Iris pigment epithelial cell (primary cell): ENCODE measurements around the gene PWP2.
"Not testable (repeated sequence)": the region's sequence is repeated elsewhere in the genome, so short reads cannot be mapped to it uniquely, and the experiment has no call there.

ENCODE experiments used
- DNase-seq: peaks from one replicate; pipeline ENCODE4 v3.0.0-alpha.2; 2011; ENCODE audit warnings: low read depth

PWP2 gene

DNA sequence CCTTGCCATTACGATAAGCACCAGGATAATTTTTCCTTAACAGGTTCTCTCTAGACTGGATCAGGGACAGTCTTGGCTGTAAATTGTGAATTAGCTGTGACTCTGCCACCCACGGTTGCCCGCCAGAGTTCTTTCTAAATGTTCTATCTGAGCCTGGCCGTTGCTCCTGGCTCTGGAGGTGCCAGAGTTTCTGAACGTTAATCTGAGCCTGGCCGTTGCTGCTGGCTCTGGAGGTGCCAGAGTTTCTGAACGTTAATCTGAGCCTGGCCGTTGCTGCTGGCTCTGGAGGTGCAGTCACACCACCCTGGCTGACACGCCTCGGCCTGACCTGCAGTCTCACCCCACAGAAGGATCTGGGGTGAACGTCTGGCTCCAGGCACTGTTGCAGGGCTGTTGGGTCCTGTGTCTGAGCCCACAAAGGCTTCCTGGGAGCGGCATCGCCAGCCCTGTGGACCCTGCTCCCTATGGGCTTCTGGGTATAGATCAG is 56.0 kb downstream of the PWP2 start:
- not testable (repeated sequence) for DNase-seq

DNA sequence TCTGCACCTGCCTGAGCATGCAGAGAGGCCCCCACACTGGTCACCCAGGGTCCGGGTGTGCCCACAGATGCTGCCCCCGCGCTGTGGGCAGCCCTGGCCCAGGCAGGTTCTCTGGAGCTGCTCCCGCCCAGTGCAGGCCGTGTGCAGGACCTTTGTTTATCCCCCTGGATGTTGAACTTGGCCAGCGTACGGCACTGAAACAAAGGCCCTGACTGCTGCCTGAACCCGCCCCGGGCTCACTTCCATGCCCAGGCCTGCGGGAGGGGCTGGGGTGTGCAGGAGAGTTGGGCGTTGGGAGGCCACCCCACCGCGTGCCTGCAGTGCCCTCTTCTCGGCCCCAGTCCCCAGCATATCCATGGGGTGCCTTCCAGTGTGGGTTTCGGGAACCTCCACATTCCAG is 58.7 kb downstream of the PWP2 start:
- DNase-seq, result not testable (repeated sequence)

DNA sequence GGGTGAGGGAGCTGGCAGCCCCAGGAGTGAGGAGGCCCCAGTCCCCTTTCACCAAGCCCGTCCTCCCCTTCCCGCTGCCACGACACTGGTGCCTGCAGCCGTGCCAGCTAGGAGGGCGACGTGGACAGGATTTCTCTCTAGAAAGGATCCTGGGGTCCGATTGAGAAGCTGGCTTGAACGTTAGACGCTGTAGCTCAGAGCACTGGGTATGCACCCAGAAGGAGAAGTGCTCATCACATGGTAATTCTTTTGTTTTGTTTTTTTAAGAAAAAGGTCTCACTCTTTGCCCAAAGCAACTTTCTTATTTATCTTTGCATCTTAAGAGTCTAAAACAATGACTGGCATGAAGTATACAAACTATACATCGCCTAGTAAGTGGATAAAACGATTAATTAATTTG is 60.3 kb downstream of the PWP2 start:
- DNase-seq, result not testable (repeated sequence)

DNA sequence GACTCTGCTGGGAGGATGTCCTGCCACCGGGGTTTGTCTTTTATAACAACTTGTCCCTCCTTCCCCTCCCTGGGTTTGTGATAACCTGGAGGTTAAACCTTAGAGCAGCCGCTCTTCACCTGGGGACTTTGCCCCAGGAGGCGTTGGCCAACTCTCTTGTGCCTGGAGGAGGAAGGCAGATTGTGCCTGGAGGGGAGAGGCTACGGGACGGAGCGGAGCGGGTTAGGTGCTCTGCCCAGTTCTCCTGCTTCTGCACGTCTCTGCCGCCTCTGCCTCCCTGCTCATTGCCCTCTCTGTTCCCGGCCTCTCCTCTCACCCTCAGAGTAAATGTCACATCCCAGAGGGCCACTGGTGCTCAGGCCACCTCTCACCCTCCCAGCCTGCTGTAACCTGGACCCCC is 63.1 kb downstream of the PWP2 start:
- DNase-seq, result not testable (repeated sequence)

DNA sequence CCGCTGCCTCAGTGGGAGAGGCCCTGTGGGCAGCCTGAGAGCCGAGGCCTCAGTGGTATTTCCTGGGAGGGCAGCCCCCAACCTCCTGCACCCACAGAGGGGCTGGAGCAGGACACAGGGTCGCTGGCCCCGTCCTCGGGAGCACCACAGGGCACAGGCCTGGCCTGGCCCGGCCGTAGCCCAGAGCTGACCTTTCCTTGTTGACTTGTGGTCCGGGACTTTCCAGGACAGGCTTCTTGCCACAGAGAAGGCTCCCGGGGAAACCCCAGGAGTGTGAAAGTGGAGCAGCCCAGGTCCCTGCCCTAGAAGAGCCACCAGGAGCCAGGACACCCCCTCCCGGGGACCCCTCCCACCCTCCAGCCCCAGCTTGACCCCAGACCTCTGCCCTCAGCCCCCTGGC is 63.7 kb downstream of the PWP2 start:
- not testable (repeated sequence) for DNase-seq

DNA sequence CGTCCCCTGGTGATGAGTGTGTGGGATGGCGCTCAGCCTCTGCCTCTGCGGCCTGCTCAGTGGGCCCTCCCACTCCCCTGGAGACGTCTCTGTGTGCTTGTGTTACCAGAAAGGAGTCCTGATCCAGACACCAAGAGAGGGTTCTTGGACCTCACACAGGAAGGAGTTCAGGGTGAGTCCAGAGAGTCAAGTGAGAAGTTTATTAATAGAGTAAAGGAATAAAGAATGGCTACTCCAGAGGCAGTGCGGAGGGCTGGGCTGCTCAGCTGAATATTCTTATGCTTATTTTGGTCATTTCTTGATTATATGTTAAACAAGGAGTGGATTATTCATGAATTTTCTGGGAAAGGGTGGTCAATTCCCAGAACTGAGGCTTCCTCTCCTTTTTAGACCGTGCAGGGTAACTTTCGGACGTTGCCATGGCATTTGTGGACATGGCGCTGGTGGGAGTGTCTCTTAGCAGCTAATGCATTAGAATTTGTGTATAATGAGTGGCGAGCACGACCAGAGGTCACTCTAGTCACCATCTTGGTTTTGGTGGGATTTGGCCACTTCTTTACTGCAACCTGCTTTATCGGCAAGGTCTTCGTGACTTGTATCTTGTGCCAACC is 64.9 kb downstream of the PWP2 start:
- not testable (repeated sequence) for DNase-seq

DNA sequence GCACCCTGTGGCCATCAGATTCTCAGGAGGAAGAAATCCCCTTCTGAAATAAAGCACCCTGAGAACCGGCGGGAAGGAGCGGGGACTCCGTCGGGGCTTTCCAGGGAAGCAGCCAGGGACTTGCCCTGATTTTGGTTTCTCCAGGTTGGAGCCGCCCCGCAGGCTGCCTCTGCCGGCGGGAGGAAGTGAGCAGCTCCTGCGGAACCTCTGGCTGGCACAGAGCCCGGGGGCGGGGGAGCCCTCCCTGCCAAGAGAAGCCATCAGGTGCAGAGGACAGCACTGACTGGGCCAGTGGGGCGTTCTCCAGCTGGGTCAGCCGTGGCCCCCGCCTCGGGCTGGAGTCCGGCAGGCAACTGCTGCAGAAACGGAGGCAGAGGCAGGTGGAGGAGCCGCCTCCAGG is 65.5 kb downstream of the PWP2 start:
- not testable (repeated sequence) for DNase-seq

DNA sequence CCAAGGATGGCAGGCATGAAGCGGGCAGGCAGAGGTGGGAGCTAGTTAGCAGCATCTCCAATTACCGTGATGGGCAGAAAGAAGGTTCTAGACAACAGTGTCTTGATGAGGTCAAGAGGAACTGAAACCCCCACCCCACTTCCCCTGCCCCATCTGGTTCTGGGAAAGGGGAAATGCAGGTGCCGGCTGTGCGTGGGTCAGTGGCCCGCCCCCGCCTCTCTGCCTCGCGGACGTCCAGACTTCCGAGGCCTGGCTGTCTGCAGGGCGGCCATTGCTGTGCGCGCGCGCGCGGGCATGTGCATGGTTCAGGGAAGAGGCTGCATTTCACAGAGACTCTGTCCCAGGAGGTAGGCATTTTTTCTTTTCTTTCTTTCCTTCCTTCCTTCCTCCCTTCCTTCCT is 68.0 kb downstream of the PWP2 start:
- DNase-seq, result not testable (repeated sequence)

DNA sequence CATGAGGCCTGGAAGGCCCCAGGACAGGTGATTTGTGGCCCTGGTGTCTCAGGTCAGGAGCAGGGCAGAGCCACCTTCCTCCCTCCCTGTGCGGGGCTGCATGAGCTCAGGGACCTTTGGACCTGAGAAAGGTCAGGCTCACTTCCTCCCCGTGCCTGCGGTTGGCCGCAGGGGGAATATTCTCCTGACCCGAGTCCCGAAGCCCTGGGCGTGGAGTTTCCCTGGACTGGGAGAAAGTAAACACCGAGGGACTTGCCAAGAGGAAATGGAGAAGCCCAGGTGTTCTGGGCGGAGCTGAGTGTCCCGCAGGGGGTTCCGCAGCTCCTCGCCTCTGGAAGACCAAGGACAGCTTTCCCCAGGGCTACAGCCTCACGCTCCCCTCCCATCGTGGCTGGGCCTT is 68.9 kb downstream of the PWP2 start:
- DNase-seq, result not testable (repeated sequence)
